GM23338 (cell line): Measurements from ENCODE around the gene NRCAM. TPM values are rescaled to one million over a fixed set of nuclear protein-coding genes. Genes with fewer than 3 reads are reported as not detected.

Source experiments
- ATAC-seq: fragments of 200-7000 bp; cut with Tn5 transposase; 3 replicates; pipeline ENCODE4 v1.9.1; 2020
- DNase-seq: peaks from one replicate; pipeline ENCODE4 v3.0.0-alpha.2; 2015; ENCODE audit warnings: low spot score
- H2AFZ ChIP-seq: fragments of 200-600 bp; sonication (generic); 2 replicates; pipeline ENCODE4 v1.8.0; 2016; ENCODE audit warnings: antibody characterized with exemption, mild to moderate bottlenecking, moderate library complexity
- H3F3A ChIP-seq: fragments of 200-600 bp; sonication (generic); replicated peaks from 2 replicates; pipeline ENCODE4 v1.8.0; 2017; ENCODE audit warnings: antibody characterized with exemption, mixed run types, low read depth
- H3K27ac ChIP-seq: fragments of 200-600 bp; sonication (generic); 2 replicates; pipeline ENCODE4 v1.6.1; 2016; ENCODE audit warnings: low read depth
- H3K27me3 ChIP-seq: fragments of 200-600 bp; sonication (generic); 2 replicates; pipeline ENCODE4 v1.8.0; 2016; ENCODE audit warnings: mild to moderate bottlenecking, mixed run types, moderate library complexity; ENCODE audit not compliant: insufficient read depth
- H3K36me3 ChIP-seq: fragments of 200-600 bp; sonication (generic); 2 replicates; pipeline ENCODE4 v1.8.0; 2016; ENCODE audit warnings: mild to moderate bottlenecking; ENCODE audit not compliant: insufficient read depth
- H3K4me1 ChIP-seq: fragments of 200-600 bp; sonication (generic); 2 replicates; pipeline ENCODE4 v1.8.0; 2016; ENCODE audit warnings: mild to moderate bottlenecking, moderate library complexity; ENCODE audit not compliant: insufficient read depth
- H3K4me2 ChIP-seq: fragments of 200-600 bp; sonication (generic); 2 replicates; pipeline ENCODE4 v1.7.1; 2017; ENCODE audit warnings: mixed run types
- H3K4me3 ChIP-seq: fragments of 200-600 bp; sonication (generic); 2 replicates; pipeline ENCODE4 v1.6.1; 2016; ENCODE audit warnings: mixed run types
- H3K79me2 ChIP-seq: fragments of 200-600 bp; sonication (generic); replicated peaks from 2 replicates; pipeline ENCODE4 v1.8.0; 2017; ENCODE audit warnings: mild to moderate bottlenecking; ENCODE audit not compliant: insufficient read depth
- H3K9me2 ChIP-seq: fragments of 200-600 bp; sonication (generic); 2 replicates; pipeline ENCODE4 v1.8.0; 2017; ENCODE audit not compliant: insufficient read depth
- H4K20me1 ChIP-seq: fragments of 200-600 bp; sonication (generic); replicated peaks from 2 replicates; pipeline ENCODE4 v1.8.0; 2017; ENCODE audit warnings: mild to moderate bottlenecking; ENCODE audit not compliant: insufficient read depth
- H3K27ac Mint-ChIP-seq: 2 replicates; pipeline ENCODE4 v1.8.0; 2020; ENCODE audit warnings: inconsistent platforms, mild to moderate bottlenecking, moderate library complexity, mixed read lengths
- H3K27me3 Mint-ChIP-seq: 3 replicates; pipeline ENCODE4 v1.8.0; 2022; ENCODE audit warnings: low read depth, mild to moderate bottlenecking, moderate library complexity, mixed read lengths, inconsistent platforms; ENCODE audit not compliant: insufficient read depth, poor library complexity
- H3K36me3 Mint-ChIP-seq: 3 replicates; pipeline ENCODE4 v1.8.0; 2021; ENCODE audit warnings: low read depth, mild to moderate bottlenecking, inconsistent platforms, moderate library complexity, mixed read lengths
- H3K4me1 Mint-ChIP-seq: 3 replicates; pipeline ENCODE4 v1.8.0; 2020; ENCODE audit warnings: mild to moderate bottlenecking, inconsistent platforms, mixed read lengths
- H3K4me3 Mint-ChIP-seq: 3 replicates; pipeline ENCODE4 v1.8.0; 2021; ENCODE audit warnings: moderate library complexity, mild to moderate bottlenecking, inconsistent platforms, mixed read lengths
- H3K9me3 Mint-ChIP-seq: 3 replicates; pipeline ENCODE4 v1.8.0; 2020; ENCODE audit warnings: moderate library complexity, mild to moderate bottlenecking, inconsistent platforms, mixed read lengths
- CREB1 ChIP-seq: fragments of 250-450 bp; sonication (Bioruptor Pico); IDR thresholded peaks from 2 replicates; pipeline ENCODE4 v1.5.0; 2020; ENCODE audit warnings: low read depth, mild to moderate bottlenecking, moderate library complexity
- EZH2 ChIP-seq: fragments of 200-600 bp; sonication (generic); IDR thresholded peaks from one replicate; pipeline ENCODE4 v1.8.0; 2017; ENCODE audit warnings: antibody characterized with exemption, mild to moderate bottlenecking, low read depth; ENCODE audit not compliant: unreplicated experiment
- JUNB ChIP-seq: IDR thresholded peaks from one replicate; pipeline ENCODE4 v1.6.1; 2016; ENCODE audit warnings: antibody characterized with exemption; ENCODE audit not compliant: unreplicated experiment
- STAT1 ChIP-seq: IDR thresholded peaks from one replicate; pipeline ENCODE4 v1.6.1; 2016; ENCODE audit warnings: antibody characterized with exemption; ENCODE audit not compliant: unreplicated experiment
- ZNF114 ChIP-seq: fragments of 250-450 bp; sonication (Bioruptor Pico); IDR thresholded peaks from 2 replicates; pipeline ENCODE4 v1.5.0; 2020; ENCODE audit warnings: mild to moderate bottlenecking, moderate library complexity
- ZNF331 ChIP-seq: fragments of 250-450 bp; sonication (Bioruptor Pico); IDR thresholded peaks from 2 replicates; pipeline ENCODE4 v1.5.0; 2020; ENCODE audit warnings: low read depth, mild to moderate bottlenecking, moderate library complexity
- polyA plus RNA-seq: library from polyadenylated mRNA; unstranded; fragments of >200 nt; fragmentation: Nextera tagmentation; extraction: Ambion mirVana; gene quantifications from 2 replicates; pipeline ENCODE4 v1.2.1, GENCODE V29; 2016
- total RNA-seq: library from RNA; depleted of rRNA; stranded (reverse); fragments of >200 nt; shearing (Covaris generic); gene quantifications from 2 replicates; pipeline ENCODE4 v1.2.3, GENCODE V29; 2014
- TF ChIP-seq, protein P1 (sequence below), 2 experiments: fragments of 200-600 bp in 1 of 2; sonication (generic) in 1 of 2; conservative IDR thresholded peaks; 2 replicates each; pipeline versions ENCODE4 v1.5.1 to v1.6.1; 2016 to 2017; ENCODE audit warnings: antibody characterized with exemption in 2 of 2, low read depth in 2 of 2, mild to moderate bottlenecking in 2 of 2, moderate library complexity in 1 of 2
- TF ChIP-seq, protein P2 (sequence below): fragments of 250-450 bp; sonication (Bioruptor Pico); IDR thresholded peaks from 2 replicates; pipeline ENCODE4 v1.5.0; 2020; ENCODE audit warnings: mild to moderate bottlenecking, moderate library complexity

The NRCAM gene
- total and polyA plus RNA-seq, 2 experiments from 2014 or later: 2.5 to 6.8 TPM

GRCh38 chr7:108456845-108457540 lies 757 bp upstream of the NRCAM start:
- Histone ChIP-seq H4K20me1 (peaks cover 14% of the 10 kb centered on the region), H3K79me2 (no peaks in the 10 kb centered on the region), H3K36me3 (no peaks in the 10 kb centered on the region), H3K27me3 (peaks cover 57% of the 10 kb centered on the region), H3F3A (0 out of 2 replicates have a peak, but pooled peaks cover 2% of the 10 kb centered on the region), H3K9me2 (no peaks in the 10 kb centered on the region), H3K4me2 (peak overlapping the region; percentile 97), H2AFZ (peak overlapping the region; percentile 99; the same call in 1 of the 2 replicates), H3K4me3 (peak overlapping the region; percentile 85), H3K4me1 (peaks cover 19% of the 10 kb centered on the region), H3K27ac (no peak overlapping the region)
- H3K27me3 Mint-ChIP-seq: peaks cover 35% of the 10 kb centered on the region
- ATAC-seq: peak; percentile 3; the same call in 2 of the 3 replicates
- no peaks in the 10 kb centered on the region for H3K9me3 Mint-ChIP-seq
- TF ChIP-seq EZH2 (no peak), ZNF114 (CRISPR knock-in tag) (no peak), JUNB (no peak), ZNF331 (CRISPR knock-in tag) (no peak), CREB1 (CRISPR knock-in tag) (no peak), STAT1 (no peak)
- TF ChIP-seq, protein P1, sequence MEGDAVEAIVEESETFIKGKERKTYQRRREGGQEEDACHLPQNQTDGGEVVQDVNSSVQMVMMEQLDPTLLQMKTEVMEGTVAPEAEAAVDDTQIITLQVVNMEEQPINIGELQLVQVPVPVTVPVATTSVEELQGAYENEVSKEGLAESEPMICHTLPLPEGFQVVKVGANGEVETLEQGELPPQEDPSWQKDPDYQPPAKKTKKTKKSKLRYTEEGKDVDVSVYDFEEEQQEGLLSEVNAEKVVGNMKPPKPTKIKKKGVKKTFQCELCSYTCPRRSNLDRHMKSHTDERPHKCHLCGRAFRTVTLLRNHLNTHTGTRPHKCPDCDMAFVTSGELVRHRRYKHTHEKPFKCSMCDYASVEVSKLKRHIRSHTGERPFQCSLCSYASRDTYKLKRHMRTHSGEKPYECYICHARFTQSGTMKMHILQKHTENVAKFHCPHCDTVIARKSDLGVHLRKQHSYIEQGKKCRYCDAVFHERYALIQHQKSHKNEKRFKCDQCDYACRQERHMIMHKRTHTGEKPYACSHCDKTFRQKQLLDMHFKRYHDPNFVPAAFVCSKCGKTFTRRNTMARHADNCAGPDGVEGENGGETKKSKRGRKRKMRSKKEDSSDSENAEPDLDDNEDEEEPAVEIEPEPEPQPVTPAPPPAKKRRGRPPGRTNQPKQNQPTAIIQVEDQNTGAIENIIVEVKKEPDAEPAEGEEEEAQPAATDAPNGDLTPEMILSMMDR (conservative IDR thresholded peaks at IDR 0.05; ENCODE audit: low read depth in 2 of 2): no peak
- TF ChIP-seq, protein P2, sequence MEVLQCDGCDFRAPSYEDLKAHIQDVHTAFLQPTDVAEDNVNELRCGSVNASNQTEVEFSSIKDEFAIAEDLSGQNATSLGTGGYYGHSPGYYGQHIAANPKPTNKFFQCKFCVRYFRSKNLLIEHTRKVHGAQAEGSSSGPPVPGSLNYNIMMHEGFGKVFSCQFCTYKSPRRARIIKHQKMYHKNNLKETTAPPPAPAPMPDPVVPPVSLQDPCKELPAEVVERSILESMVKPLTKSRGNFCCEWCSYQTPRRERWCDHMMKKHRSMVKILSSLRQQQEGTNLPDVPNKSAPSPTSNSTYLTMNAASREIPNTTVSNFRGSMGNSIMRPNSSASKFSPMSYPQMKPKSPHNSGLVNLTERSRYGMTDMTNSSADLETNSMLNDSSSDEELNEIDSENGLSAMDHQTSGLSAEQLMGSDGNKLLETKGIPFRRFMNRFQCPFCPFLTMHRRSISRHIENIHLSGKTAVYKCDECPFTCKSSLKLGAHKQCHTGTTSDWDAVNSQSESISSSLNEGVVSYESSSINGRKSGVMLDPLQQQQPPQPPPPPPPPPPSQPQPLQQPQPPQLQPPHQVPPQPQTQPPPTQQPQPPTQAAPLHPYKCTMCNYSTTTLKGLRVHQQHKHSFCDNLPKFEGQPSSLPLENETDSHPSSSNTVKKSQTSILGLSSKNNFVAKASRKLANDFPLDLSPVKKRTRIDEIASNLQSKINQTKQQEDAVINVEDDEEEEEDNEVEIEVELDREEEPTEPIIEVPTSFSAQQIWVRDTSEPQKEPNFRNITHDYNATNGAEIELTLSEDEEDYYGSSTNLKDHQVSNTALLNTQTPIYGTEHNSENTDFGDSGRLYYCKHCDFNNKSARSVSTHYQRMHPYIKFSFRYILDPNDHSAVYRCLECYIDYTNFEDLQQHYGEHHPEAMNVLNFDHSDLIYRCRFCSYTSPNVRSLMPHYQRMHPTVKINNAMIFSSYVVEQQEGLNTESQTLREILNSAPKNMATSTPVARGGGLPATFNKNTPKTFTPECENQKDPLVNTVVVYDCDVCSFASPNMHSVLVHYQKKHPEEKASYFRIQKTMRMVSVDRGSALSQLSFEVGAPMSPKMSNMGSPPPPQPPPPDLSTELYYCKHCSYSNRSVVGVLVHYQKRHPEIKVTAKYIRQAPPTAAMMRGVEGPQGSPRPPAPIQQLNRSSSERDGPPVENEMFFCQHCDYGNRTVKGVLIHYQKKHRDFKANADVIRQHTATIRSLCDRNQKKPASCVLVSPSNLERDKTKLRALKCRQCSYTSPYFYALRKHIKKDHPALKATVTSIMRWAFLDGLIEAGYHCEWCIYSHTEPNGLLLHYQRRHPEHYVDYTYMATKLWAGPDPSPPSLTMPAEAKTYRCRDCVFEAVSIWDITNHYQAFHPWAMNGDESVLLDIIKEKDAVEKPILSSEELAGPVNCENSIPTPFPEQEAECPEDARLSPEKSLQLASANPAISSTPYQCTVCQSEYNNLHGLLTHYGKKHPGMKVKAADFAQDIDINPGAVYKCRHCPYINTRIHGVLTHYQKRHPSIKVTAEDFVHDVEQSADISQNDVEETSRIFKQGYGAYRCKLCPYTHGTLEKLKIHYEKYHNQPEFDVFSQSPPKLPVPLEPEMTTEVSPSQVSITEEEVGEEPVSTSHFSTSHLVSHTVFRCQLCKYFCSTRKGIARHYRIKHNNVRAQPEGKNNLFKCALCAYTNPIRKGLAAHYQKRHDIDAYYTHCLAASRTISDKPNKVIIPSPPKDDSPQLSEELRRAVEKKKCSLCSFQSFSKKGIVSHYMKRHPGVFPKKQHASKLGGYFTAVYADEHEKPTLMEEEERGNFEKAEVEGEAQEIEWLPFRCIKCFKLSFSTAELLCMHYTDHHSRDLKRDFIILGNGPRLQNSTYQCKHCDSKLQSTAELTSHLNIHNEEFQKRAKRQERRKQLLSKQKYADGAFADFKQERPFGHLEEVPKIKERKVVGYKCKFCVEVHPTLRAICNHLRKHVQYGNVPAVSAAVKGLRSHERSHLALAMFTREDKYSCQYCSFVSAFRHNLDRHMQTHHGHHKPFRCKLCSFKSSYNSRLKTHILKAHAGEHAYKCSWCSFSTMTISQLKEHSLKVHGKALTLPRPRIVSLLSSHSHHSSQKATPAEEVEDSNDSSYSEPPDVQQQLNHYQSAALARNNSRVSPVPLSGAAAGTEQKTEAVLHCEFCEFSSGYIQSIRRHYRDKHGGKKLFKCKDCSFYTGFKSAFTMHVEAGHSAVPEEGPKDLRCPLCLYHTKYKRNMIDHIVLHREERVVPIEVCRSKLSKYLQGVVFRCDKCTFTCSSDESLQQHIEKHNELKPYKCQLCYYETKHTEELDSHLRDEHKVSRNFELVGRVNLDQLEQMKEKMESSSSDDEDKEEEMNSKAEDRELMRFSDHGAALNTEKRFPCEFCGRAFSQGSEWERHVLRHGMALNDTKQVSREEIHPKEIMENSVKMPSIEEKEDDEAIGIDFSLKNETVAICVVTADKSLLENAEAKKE (CRISPR knock-in tag): no peak
- peak overlapping the region; percentile 84 for H3K4me3 Mint-ChIP-seq
- DNase-seq: peak; percentile 34
- no peaks in the 10 kb centered on the region; the same call in 2 of the 3 replicates for H3K36me3 Mint-ChIP-seq
- H3K4me1 Mint-ChIP-seq: peaks cover 25% of the 10 kb centered on the region
- H3K27ac Mint-ChIP-seq: no peak overlapping the region
